ENCODE results near the gene CACNA1D.

Gene CACNA1D

GRCh38 chr3:53486961-53487654 is 7.3 kb upstream of the CACNA1D start:
- no peaks in the 10 kb centered on the region for H4K20me1 ChIP-seq (ENCODE audit: low read depth, low read length)
- TF ChIP-seq CTCF (IDR thresholded peaks at IDR 0.05; ENCODE audit: insufficient read depth, low read length, poor library complexity, severe bottlenecking) (no peak), EZH2phosphoT487 (conservative IDR thresholded peaks at IDR 0.05; ENCODE audit: low read length) (no peak)
- no peaks in the 10 kb centered on the region for H3K36me3 ChIP-seq (ENCODE audit: low read length)

DNA sequence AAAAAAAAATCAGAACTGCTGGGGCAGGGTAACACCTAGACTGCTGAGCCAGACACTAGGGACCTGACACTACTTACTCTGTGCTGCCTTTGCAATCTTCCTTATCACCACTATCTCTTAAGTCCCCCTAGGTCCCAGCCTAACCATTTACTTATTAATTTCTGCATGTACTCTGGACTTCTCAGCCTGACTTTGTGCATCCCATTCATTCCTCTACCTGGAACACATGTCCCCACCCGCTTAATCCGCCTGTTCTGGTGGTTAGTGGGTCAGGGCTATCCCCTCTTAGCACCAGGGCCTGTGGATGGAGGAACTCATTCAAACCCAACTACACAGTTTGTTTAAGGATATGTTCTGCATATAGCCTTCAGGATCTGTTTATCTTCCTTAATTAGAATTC is 5.0 kb upstream of the CACNA1D start:
- Histone ChIP-seq H3F3A (ENCODE audit: insufficient read depth) (no peaks in the 10 kb centered on the region), H3K36me3 (ENCODE audit: low read length) (no peaks in the 10 kb centered on the region), H3K79me2 (ENCODE audit: insufficient read depth, low read length) (no peaks in the 10 kb centered on the region), H3K9me2 (replicated peaks; ENCODE audit: insufficient read depth, low read length) (no peaks in the 10 kb centered on the region), H3K9me3 (ENCODE audit: insufficient read depth, low read length) (no peaks in the 10 kb centered on the region), H3K9ac (ENCODE audit: low read length) (no peak overlapping the region), H3K4me3 (ENCODE audit: insufficient read depth, low read length, poor library complexity, severe bottlenecking) (no peak overlapping the region), H3K27ac (ENCODE audit: low read depth, low read length) (no peak overlapping the region), H3K4me2 (ENCODE audit: low read depth, low read length, poor library complexity, severe bottlenecking) (no peak overlapping the region), H2AFZ (ENCODE audit: low read depth, low read length, severe bottlenecking) (no peak overlapping the region), H3K27me3 (ENCODE audit: low read length) (no peaks in the 10 kb centered on the region), H4K20me1 (ENCODE audit: low read depth, low read length) (no peaks in the 10 kb centered on the region)
- no peak for TF ChIP-seq CTCF (IDR thresholded peaks at IDR 0.05; ENCODE audit: insufficient read depth, low read length, poor library complexity, severe bottlenecking)

More at GRCh38 chr3:53486961-53487654, 7.3 kb upstream of the CACNA1D start:
- H3K9ac ChIP-seq (ENCODE audit: low read length), result no peak overlapping the region
- no peaks in the 10 kb centered on the region for H3K79me2 ChIP-seq (ENCODE audit: insufficient read depth, low read length)
- no peak overlapping the region for H3K4me3 ChIP-seq (ENCODE audit: insufficient read depth, low read length, poor library complexity, severe bottlenecking)
- no peak overlapping the region for H2AFZ ChIP-seq (ENCODE audit: low read depth, low read length, severe bottlenecking)
- H3K9me3 ChIP-seq (ENCODE audit: insufficient read depth, low read length), result no peaks in the 10 kb centered on the region
- H3K9me2 ChIP-seq (replicated peaks; ENCODE audit: insufficient read depth, low read length), result no peaks in the 10 kb centered on the region
- H3K27ac ChIP-seq (ENCODE audit: low read depth, low read length), result no peak overlapping the region
- no peak overlapping the region for H3K4me2 ChIP-seq (ENCODE audit: low read depth, low read length, poor library complexity, severe bottlenecking)
- no peaks in the 10 kb centered on the region for H3K27me3 ChIP-seq (ENCODE audit: low read length)
- no peaks in the 10 kb centered on the region for H3F3A ChIP-seq (ENCODE audit: insufficient read depth)

GRCh38 chr3:53489787-53490458 is 4.5 kb upstream of the CACNA1D start:
- Histone ChIP-seq H3K27me3 (ENCODE audit: low read length) (no peaks in the 10 kb centered on the region), H3K4me3 (ENCODE audit: insufficient read depth, low read length, poor library complexity, severe bottlenecking) (no peak overlapping the region), H3K36me3 (ENCODE audit: low read length) (no peaks in the 10 kb centered on the region), H2AFZ (ENCODE audit: low read depth, low read length, severe bottlenecking) (no peak overlapping the region), H3K4me2 (ENCODE audit: low read depth, low read length, poor library complexity, severe bottlenecking) (no peak overlapping the region), H3K79me2 (ENCODE audit: insufficient read depth, low read length) (no peaks in the 10 kb centered on the region), H3F3A (ENCODE audit: insufficient read depth) (no peaks in the 10 kb centered on the region), H3K9ac (ENCODE audit: low read length) (no peak overlapping the region), H3K9me2 (replicated peaks; ENCODE audit: insufficient read depth, low read length) (no peaks in the 10 kb centered on the region), H4K20me1 (ENCODE audit: low read depth, low read length) (no peaks in the 10 kb centered on the region), H3K9me3 (ENCODE audit: insufficient read depth, low read length) (no peaks in the 10 kb centered on the region), H3K27ac (ENCODE audit: low read depth, low read length) (no peak overlapping the region)
- TF ChIP-seq EZH2phosphoT487 (conservative IDR thresholded peaks at IDR 0.05; ENCODE audit: low read length) (no peak), CTCF (IDR thresholded peaks at IDR 0.05; ENCODE audit: insufficient read depth, low read length, poor library complexity, severe bottlenecking) (no peak)

Data from SU-DHL-6 (cell line).